Large intestine (tissue), 3 donors: ENCODE results near the gene PWP1. TPM values are rescaled to one million over a fixed set of nuclear protein-coding genes. Genes with fewer than 3 reads are reported as not detected.

Experiments
- DNase-seq, 2 donors: peaks; one replicate each; pipeline versions ENCODE4 v3.0.0 to v3.0.0-alpha.2; 2013
- H3K27ac ChIP-seq: one replicate; pipeline ENCODE4 v1.5.1; 2013; ENCODE audit warnings: low read length
- H3K27me3 ChIP-seq: 2 replicates; pipeline ENCODE4 v1.6.1; 2013; ENCODE audit warnings: low read length; ENCODE audit not compliant: control insufficient read depth, insufficient read depth
- H3K36me3 ChIP-seq: 2 replicates; pipeline ENCODE4 v1.6.1; 2013; ENCODE audit warnings: low read length; ENCODE audit not compliant: control insufficient read depth, insufficient read depth
- H3K4me1 ChIP-seq: one replicate; pipeline ENCODE4 v1.6.1; 2013; ENCODE audit warnings: low read length; ENCODE audit not compliant: control insufficient read depth, insufficient read depth
- H3K4me3 ChIP-seq: one replicate; pipeline ENCODE4 v1.5.1; 2013; ENCODE audit warnings: low read length
- H3K9me3 ChIP-seq: one replicate; pipeline ENCODE4 v1.6.1; 2013; ENCODE audit warnings: mild to moderate bottlenecking, low read depth, low read length, moderate library complexity; ENCODE audit not compliant: control insufficient read depth
- WGBS: methylation state at CpG from one replicate; pipeline ENCODE4 v1.1.5; 2013; ENCODE audit warnings: low lambda C conversion rate; ENCODE audit not compliant: insufficient coverage; 5-methylcytosine and 5-hydroxymethylcytosine counted together
- polyA plus RNA-seq: library from polyadenylated mRNA; unstranded; fragments of 120-200 nt; gene quantifications from one replicate; pipeline ENCODE4 v1.2.1, GENCODE V29; 2013

PWP1 gene
- polyA plus RNA-seq, 1 donor, result 36.9 TPM

DNA sequence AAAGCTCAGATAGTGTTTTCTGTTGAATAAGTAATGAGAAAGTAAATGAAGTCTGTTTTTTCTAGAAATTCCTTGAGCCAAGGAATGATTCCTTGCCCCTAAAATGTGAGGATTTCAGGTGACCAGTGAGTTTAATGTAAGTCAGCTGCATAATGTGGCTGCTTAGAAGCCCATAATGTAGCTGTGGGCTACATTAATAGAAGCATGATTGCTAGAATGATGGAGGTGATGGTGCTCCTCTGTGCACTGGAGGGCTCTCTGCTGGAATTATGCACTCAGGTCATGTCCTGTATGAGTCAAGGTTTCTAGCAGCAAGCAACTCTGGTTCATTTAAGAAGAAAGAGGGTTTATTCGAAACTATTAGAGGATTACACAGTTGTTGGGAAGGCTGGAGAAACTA lies 19.6 kb upstream of the PWP1 start:
- no peak for DNase-seq
- no peaks in the 10 kb centered on the region for H3K36me3 ChIP-seq
- no peak overlapping the region for H3K27ac ChIP-seq
- no peaks in the 10 kb centered on the region for H3K9me3 ChIP-seq
- peaks cover 16% of the 10 kb centered on the region for H3K27me3 ChIP-seq
- WGBS, result 100% methylated on average over 1 of the region's 1 CpG
- no peaks in the 10 kb centered on the region for H3K4me1 ChIP-seq
- no peak overlapping the region for H3K4me3 ChIP-seq

DNA sequence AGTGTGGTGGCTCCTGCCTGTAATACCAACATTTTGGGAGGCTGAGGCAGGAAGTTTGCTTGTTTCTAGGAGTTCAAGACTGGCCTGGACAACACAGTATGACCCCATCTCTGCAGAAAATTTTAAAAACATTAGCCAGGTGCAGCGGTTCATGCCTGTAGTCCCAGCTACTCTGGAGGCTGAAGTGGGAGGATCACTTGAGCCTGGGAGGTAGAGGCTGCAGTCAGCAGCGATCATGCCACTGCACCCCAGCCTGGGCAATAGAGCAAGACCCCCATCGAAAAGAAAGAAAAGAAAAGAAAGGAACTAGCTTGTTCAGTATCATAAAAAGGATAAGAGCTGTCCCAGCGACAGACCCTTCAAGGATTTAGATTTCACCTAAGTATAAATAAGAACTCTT lies 18.1 kb upstream of the PWP1 start:
- Histone ChIP-seq H3K27ac (no peak overlapping the region), H3K36me3 (no peaks in the 10 kb centered on the region), H3K9me3 (no peaks in the 10 kb centered on the region), H3K27me3 (peaks cover 15% of the 10 kb centered on the region), H3K4me1 (no peaks in the 10 kb centered on the region), H3K4me3 (no peak overlapping the region)
- DNase-seq, result no peak
- 92% methylated on average over 2 of the region's 4 CpGs for WGBS

DNA sequence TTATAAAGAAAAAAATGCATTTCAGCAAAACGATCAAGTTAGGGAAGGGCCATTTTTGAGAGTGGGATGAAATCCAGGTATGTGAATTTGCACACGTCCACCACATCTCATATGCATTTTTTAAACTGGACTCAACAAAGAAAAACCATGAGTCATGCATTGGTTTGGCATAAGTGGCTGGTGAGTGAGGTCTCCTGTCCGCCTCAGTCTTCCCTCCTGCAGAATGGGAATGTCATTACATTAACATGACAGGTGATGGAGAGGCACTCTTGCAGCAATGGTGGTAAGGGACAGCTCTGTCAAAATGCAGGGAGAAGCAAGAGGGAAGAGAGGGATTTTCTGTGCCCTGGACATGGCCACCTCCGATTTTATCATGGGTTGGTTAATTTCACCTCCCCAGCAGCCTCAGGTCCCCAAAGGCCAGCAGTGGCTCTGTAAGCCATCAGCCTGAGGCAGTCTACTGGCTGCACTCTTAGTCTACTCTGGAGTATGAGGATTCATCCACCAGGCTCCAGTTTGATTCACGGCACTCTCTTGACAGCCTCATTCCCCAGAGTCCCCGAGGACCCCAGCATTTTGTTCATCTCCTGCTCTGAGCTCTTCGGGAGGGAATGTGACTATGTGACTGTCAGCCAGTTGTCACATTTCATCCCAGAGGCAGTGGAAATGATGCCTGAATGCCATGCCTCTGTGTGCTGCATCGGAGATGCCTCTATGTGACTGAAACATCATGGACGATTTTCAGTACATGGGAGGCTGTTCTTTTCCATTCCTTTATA lies 17.1 kb upstream of the PWP1 start:
- H3K36me3 ChIP-seq, result no peaks in the 10 kb centered on the region
- DNase-seq, result no peak
- WGBS, result 100% methylated on average over 2 of the region's 9 CpGs
- H3K9me3 ChIP-seq, result no peaks in the 10 kb centered on the region
- H3K27me3 ChIP-seq, result peaks cover 15% of the 10 kb centered on the region
- no peak overlapping the region for H3K4me3 ChIP-seq
- no peaks in the 10 kb centered on the region for H3K4me1 ChIP-seq
- no peak overlapping the region for H3K27ac ChIP-seq

DNA sequence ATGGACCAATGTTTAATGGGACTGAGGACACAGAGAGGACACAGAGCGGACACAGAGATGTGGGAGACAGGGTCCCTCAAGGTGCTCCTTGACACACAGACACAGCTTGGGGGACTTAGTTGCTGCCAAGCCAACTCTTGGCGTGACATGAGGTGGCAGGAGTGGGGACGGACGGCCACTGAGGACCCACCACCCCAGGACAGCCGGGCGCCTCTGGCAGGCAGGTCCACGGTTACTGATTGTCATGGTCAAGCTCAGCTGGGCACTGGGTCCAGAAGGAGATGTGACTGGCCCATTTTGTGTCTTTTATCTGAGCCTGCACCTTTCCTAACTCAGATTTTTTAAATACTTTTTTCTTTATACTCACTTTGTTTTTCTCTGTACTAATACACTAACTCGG lies 15.7 kb upstream of the PWP1 start:
- WGBS, result 86% methylated on average over 1 of the region's 8 CpGs
- H3K27me3 ChIP-seq, result peaks cover 15% of the 10 kb centered on the region
- H3K36me3 ChIP-seq, result no peaks in the 10 kb centered on the region
- no peaks in the 10 kb centered on the region for H3K4me1 ChIP-seq
- H3K9me3 ChIP-seq, result no peaks in the 10 kb centered on the region
- no peak overlapping the region for H3K27ac ChIP-seq
- DNase-seq, result no peak
- H3K4me3 ChIP-seq, result no peak overlapping the region

DNA sequence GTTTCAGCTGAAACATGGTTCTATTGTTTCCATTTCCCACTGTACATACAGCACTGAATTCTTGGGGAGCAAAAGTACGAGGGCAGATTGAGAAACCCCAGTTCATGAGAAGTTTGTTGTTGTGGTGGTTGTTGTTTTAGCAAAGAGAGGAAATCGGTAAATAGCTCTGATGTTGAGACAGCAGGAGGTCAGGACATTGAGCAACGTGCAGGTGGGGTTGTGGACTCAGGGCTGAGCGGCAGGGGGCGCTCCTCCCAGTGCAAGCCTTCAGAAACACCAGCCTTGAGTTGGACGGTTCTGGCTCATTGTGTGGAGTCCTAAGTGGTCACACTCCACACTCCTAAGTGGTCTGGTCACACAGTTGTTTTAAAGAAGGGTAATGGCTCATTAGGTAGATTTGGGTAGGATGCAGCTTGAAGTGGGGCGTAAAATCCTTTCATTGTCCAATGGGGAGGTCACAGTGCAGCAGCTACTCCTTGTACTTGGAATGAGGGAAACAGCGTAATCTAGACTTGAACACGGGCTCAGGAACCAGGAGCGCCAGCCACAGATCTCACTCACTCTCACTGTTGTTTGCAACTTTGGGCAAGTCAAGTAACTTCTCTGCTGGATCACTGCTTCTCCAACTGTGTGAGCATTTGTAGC lies 14.5 kb upstream of the PWP1 start:
- DNase-seq, result peak in 1 of 2 donors; percentile 21
- H3K36me3 ChIP-seq, result no peaks in the 10 kb centered on the region
- peaks cover 8% of the 10 kb centered on the region for H3K27me3 ChIP-seq
- H3K4me1 ChIP-seq, result no peaks in the 10 kb centered on the region
- no peaks in the 10 kb centered on the region for H3K9me3 ChIP-seq
- H3K27ac ChIP-seq, result no peak overlapping the region
- WGBS, result no CpG with 5 or more reads among the region's 10 CpGs
- H3K4me3 ChIP-seq, result no peak overlapping the region

DNA sequence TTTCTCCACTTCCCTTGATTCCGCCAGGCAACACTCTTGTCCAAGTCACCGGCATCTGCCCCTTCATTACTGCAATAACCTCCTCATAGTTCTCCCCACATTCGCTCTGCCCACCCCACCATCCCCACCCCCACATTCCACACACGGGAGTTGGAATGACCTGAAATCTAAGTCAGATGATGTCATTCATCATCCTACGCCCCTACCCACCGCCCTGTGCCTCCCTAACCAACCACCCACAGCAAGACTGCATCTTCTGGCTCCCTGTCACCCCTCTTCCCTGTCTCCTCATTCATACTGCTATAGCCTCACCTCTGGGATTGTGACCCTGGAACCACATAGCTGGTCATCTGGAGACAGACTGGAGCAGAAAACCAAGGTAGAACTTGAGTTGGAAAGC lies 7.9 kb upstream of the PWP1 start:
- no peaks in the 10 kb centered on the region for H3K9me3 ChIP-seq
- H3K4me1 ChIP-seq, result no peaks in the 10 kb centered on the region
- no peaks in the 10 kb centered on the region for H3K36me3 ChIP-seq
- H3K27ac ChIP-seq, result no peak overlapping the region
- DNase-seq, result no peak
- H3K4me3 ChIP-seq, result no peak overlapping the region
- WGBS, result no CpG with 5 or more reads among the region's 6 CpGs
- peaks cover 17% of the 10 kb centered on the region for H3K27me3 ChIP-seq

DNA sequence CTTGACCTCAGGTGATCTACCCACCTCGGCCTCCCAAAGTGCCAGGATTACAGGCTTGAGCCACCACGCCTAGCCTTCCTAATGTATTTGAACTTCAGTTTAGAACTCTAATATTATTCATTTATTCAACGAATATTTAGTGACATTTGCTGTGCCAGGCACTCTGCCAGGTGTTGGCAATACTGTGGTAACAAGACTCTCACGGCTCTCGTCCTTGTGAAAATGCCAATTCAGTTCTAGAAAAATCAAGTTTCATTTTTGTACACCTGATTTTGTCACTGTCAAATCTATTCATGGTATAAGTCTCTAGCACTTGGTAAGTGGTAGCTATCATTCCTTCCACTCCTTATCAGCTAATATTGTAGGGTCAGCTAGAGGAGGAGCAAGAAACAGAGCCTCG lies 6.3 kb upstream of the PWP1 start:
- no peaks in the 10 kb centered on the region for H3K36me3 ChIP-seq

DNA sequence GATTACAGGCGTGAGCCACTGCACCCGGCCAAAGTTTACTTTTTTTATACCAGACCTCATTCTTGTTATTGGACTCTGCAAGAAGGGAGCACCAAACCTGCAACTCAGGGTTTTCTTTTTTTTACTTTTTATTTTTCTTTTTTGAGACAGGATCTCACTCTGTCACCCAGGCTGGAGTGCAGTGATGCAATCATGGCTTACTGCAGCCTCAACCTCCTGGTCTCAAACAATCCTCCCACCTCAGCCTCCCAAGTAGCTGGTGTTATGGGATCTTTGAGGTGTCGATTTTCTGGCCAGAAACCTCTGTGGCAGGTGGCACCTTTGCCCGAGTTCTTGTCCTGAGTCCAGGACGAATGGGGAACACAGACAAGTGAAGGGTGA lies 4.2 kb upstream of the PWP1 start:
- Histone ChIP-seq H3K36me3 (no peaks in the 10 kb centered on the region), H3K9me3 (no peaks in the 10 kb centered on the region), H3K27me3 (peaks cover 17% of the 10 kb centered on the region), H3K27ac (no peak overlapping the region), H3K4me3 (no peak overlapping the region), H3K4me1 (peaks cover 6% of the 10 kb centered on the region)
- DNase-seq, result no peak
- WGBS, result no CpG with 5 or more reads among the region's 5 CpGs

More for the DNA sequence above, 6.3 kb upstream of the PWP1 start:
- Histone ChIP-seq H3K4me3 (no peak overlapping the region), H3K27ac (no peak overlapping the region), H3K9me3 (no peaks in the 10 kb centered on the region), H3K4me1 (peaks cover under 1% of the 10 kb centered on the region), H3K27me3 (peaks cover 17% of the 10 kb centered on the region)
- DNase-seq, result no peak
- WGBS, result 83% methylated on average over 1 of the region's 6 CpGs

DNA sequence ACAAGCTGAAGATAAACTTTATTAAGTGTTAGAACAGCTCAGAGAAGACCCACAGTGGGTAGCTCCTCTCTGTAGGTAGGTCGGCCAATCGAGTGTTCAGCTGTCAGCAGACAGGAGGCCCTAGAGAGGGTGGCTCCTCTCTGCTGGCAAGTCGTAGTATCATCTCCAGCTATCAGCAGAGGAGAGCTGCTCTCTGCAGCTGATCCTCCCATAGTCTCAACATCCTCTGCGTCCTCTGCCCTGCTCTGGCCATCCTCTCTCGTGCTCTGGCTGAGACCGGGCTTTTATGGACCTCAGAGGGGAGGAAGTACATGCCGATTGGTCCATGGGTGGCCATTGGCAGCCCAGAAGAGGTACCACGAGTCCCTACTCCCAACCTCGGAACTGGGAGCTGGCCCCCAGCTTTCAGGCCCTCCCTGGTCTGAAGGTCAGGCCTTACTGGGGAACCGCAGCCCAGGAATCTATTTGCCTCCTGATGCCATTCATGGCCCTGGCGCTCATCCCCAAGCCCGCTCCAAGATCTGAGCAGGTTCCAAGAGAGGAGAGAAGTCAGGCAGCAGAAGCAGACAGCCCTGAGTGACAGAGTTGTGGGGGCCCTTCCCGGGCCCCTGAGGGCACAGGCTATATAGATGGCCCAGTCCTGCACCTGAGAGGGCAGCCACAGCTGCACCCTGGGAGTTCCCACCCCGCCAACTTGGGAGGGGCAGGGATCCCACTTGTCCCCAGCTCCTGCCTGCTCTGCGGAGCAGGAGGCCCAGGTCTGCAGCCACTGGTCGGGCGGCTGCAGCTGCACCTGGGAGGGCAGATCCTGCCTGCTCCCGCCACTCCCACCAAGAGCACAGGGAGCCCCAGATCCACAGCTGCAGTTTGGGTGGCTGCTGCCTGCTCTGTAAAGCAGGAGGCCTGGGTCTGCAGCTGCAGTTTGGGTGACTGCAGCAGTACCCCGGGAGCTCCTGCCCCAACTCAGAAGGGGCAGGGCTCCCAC lies 3.5 kb upstream of the PWP1 start:
- peaks cover 12% of the 10 kb centered on the region for H3K27me3 ChIP-seq
- DNase-seq, result no peak
- no peaks in the 10 kb centered on the region for H3K9me3 ChIP-seq
- H3K36me3 ChIP-seq, result no peaks in the 10 kb centered on the region
- no peak overlapping the region for H3K4me3 ChIP-seq
- no CpG with 5 or more reads among the region's 19 CpGs for WGBS
- H3K27ac ChIP-seq, result no peak overlapping the region
- peaks cover 6% of the 10 kb centered on the region for H3K4me1 ChIP-seq
